Ascending aorta (tissue), 2 donors: ENCODE results near the gene GIMAP7. TPM values are rescaled to one million over a fixed set of nuclear protein-coding genes. Genes with fewer than 3 reads are reported as not detected.

Experiments used
- DNase-seq, 2 donors: peaks; one replicate each; pipeline ENCODE4 v3.0.0-alpha.2; 2019; ENCODE audit warnings: low spot score in 2 of 2
- H3K27ac ChIP-seq, 2 donors: fragments of 200-600 bp; sonication (generic); one replicate each; pipeline ENCODE4 v1.5.1; 2016 to 2017; ENCODE audit warnings: mild to moderate bottlenecking in 1 of 2
- H3K27me3 ChIP-seq: fragments of 200-600 bp; sonication (generic); one replicate; pipeline ENCODE4 v1.5.1; 2017
- H3K36me3 ChIP-seq, 2 donors: fragments of 200-600 bp; sonication (generic); one replicate each; pipeline ENCODE4 v1.5.1; 2016
- H3K4me1 ChIP-seq, 2 donors: fragments of 200-600 bp; sonication (generic); one replicate each; pipeline ENCODE4 v1.5.1; 2016 to 2017; ENCODE audit warnings: mild to moderate bottlenecking in 1 of 2
- H3K4me3 ChIP-seq, 2 donors: fragments of 200-600 bp; sonication (generic); one replicate each; pipeline ENCODE4 v1.5.1; 2016 to 2017; ENCODE audit warnings: mild to moderate bottlenecking in 1 of 2
- H3K9me3 ChIP-seq, 2 donors: fragments of 200-600 bp; sonication (generic); one replicate each; pipeline ENCODE4 v1.5.1; 2016
- intact Hi-C: fragments of 100-400 bp; cut with DNase I; formaldehyde crosslinking; loops from one replicate; pipeline ENCODE4 v1.15.1; 2023
- total RNA-seq: library from RNA; depleted of rRNA; stranded (reverse); fragments of >200 nt; gene quantifications from one replicate; pipeline ENCODE4 v1.1.0, GENCODE V29; 2016
- TF ChIP-seq, protein P1 (sequence below), 3 experiments: fragments of 200-600 bp in 2 of 3; fragments of 450-650 bp in 1 of 3; sonication (generic) in 2 of 3; IDR thresholded peaks; one replicate each; pipeline ENCODE4 v1.5.1; 2016 to 2019; ENCODE audit warnings: antibody characterized with exemption in 3 of 3, mild to moderate bottlenecking in 1 of 3, moderate library complexity in 1 of 3

Gene GIMAP7
- total RNA-seq, 1 donor from 2014 or later: 9.4 TPM

DNA sequence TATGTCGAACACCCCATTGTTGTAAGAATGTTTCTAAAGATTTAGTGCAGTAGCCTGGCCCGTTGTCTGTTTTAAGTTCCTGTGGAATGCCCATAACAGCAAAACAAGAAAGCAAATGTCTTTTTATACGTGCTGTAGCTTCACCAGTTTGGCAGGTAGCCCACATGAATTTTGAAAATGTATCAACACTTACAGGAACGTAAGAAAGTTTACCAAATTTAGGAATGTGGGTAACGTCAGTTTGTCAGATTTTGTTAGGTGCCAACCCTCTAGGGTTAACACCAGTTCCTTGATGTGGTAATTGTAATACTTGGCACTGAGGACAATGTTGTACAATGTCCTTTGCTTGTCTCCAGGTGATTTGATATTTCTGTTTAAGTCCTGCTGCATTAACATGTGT, 49.3 kb downstream of the GIMAP7 start:
- no peaks in the 10 kb centered on the region for H3K36me3 ChIP-seq

DNA sequence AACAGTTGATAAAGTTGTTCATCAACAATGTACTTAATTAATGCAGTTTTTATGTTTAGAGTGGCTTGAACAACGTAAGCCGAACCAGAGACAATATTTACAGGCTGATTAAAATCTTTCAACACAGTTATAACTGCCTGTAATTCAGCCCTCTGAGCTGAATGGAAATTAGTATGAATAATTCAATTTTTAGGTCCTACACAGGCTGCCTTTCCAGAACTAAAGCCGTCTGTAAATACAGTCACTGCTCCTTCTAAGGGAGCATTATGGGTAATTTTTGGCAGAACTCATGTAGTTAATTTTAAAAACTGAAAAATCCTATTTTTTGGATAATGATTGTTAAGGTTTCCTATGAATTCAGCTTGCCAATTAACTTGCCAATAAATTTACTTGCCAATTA, 49.9 kb downstream of the GIMAP7 start:
- no peak overlapping the region for H3K27ac ChIP-seq
- DNase-seq: no peak
- no peaks in the 10 kb centered on the region for H3K27me3 ChIP-seq
- intact Hi-C loops: no loop called here
- no peaks in the 10 kb centered on the region for H3K36me3 ChIP-seq
- TF ChIP-seq, protein P1, sequence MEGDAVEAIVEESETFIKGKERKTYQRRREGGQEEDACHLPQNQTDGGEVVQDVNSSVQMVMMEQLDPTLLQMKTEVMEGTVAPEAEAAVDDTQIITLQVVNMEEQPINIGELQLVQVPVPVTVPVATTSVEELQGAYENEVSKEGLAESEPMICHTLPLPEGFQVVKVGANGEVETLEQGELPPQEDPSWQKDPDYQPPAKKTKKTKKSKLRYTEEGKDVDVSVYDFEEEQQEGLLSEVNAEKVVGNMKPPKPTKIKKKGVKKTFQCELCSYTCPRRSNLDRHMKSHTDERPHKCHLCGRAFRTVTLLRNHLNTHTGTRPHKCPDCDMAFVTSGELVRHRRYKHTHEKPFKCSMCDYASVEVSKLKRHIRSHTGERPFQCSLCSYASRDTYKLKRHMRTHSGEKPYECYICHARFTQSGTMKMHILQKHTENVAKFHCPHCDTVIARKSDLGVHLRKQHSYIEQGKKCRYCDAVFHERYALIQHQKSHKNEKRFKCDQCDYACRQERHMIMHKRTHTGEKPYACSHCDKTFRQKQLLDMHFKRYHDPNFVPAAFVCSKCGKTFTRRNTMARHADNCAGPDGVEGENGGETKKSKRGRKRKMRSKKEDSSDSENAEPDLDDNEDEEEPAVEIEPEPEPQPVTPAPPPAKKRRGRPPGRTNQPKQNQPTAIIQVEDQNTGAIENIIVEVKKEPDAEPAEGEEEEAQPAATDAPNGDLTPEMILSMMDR (IDR thresholded peaks at IDR 0.05): no peak
- H3K9me3 ChIP-seq: no peaks in the 10 kb centered on the region
- no peaks in the 10 kb centered on the region for H3K4me1 ChIP-seq
- H3K4me3 ChIP-seq: no peak overlapping the region

More for the DNA sequence above, 49.3 kb downstream of the GIMAP7 start:
- Histone ChIP-seq H3K4me3 (no peak overlapping the region), H3K27me3 (no peaks in the 10 kb centered on the region), H3K4me1 (no peaks in the 10 kb centered on the region), H3K9me3 (no peaks in the 10 kb centered on the region), H3K27ac (no peak overlapping the region)
- DNase-seq: no peak
- TF ChIP-seq, protein P1 (IDR thresholded peaks at IDR 0.05): no peak
- intact Hi-C loops: no loop called here

DNA sequence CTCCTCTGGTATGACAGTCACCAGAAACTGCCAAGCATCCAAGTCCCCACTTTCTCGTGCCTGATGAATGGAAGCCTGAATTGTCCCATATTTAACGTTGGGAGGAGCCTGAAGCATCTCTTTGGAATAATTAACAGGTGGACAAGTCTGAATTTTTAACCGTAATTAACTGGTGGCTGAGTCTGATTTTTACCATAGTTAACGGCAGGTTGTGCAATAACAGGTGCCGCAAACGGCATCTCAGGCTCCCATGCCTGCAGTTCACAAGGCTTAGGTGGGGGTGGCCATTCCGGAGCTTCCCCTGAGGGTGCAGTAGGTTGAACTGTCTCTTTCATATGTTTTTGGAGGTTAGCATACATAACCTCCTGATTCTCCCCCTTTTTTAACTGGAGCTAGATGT, 50.6 kb downstream of the GIMAP7 start:
- H3K9me3 ChIP-seq: no peaks in the 10 kb centered on the region
- no peaks in the 10 kb centered on the region for H3K27me3 ChIP-seq
- H3K36me3 ChIP-seq: no peaks in the 10 kb centered on the region
- no peak for DNase-seq
- H3K4me3 ChIP-seq: no peak overlapping the region
- H3K4me1 ChIP-seq: no peaks in the 10 kb centered on the region
- TF ChIP-seq, protein P1 (IDR thresholded peaks at IDR 0.05): no peak
- no peak overlapping the region for H3K27ac ChIP-seq
- intact Hi-C loops: no loop called here

DNA sequence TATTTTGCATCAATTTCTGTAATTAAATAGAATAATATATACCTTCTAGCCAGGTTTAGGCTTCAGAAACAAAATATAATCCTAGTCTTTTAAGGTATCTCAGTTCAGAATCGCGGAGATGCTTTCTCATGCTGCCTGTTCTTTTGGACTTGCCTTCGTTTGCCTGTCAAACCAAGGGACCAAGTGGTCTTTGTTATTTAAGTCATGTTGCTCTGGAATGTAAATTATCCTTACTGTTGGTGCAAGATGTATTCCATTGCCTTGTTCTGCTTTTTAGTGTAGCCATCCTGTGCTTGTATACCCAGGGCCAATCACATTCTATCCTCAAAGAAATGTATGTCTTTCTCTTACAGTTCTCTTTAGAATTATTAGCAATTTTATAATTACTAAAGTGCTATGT, 51.5 kb downstream of the GIMAP7 start:
- no peaks in the 10 kb centered on the region for H3K27me3 ChIP-seq
- H3K4me3 ChIP-seq: no peak overlapping the region
- no peaks in the 10 kb centered on the region for H3K9me3 ChIP-seq
- H3K36me3 ChIP-seq: no peaks in the 10 kb centered on the region
- TF ChIP-seq, protein P1 (IDR thresholded peaks at IDR 0.05): no peak
- H3K4me1 ChIP-seq: no peaks in the 10 kb centered on the region
- intact Hi-C loops: no loop called here
- H3K27ac ChIP-seq: no peak overlapping the region
- no peak for DNase-seq

DNA sequence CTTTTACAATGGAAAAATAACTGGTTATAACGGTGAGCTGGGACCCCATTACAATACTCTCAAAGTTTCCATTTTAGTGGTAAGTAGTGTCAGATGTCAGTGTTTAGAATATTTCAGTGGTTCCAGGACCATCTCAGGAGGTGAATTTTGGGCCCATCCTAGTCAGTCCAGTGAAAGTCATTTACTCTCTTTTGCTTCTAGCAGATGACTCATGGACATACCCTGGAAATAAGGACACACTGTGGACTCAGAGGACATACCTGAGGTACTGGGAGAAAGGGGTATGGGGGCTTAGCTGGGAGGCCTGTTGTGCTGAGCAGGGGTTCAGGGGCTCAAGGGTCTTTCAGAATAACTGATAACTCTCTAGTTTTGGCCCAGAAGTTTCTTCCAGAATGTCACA, 51.9 kb downstream of the GIMAP7 start:
- Histone ChIP-seq H3K27me3 (no peaks in the 10 kb centered on the region), H3K4me1 (no peaks in the 10 kb centered on the region), H3K4me3 (no peak overlapping the region), H3K9me3 (no peaks in the 10 kb centered on the region), H3K36me3 (peaks cover 0 to under 1% of the 10 kb centered on the region in 2 donors), H3K27ac (no peak overlapping the region)
- TF ChIP-seq, protein P1 (IDR thresholded peaks at IDR 0.05): no peak
- no peak for DNase-seq
- intact Hi-C loops: no loop called here

DNA sequence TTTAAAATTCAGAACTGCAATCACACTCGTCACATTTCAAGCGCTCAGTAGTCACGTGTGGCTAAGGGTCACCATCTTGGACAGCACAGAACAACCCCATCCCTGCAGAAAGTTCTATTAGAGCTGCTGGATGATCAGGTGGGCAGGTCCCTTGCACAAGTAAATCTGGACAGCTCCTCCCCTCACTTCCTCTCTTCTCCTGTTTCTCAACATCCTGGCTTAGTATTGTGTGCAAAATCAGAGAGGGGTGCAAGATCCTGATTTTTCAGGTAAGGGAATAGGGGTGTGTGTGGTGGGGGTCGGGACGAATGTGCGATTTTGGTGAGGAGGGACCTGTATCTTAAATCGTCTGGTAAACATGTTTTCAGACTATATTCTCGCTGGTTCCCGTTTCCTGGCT, 52.5 kb downstream of the GIMAP7 start, which contains the start of gene GIMAP4:
Gene GIMAP4 (plus strand): TSS at position 222 of the 400 bp plus-strand sequence. CDS start 2,512 bp downstream, outside the sequence.
- Histone ChIP-seq H3K4me1 (no peaks in the 10 kb centered on the region), H3K9me3 (no peaks in the 10 kb centered on the region), H3K36me3 (peaks cover 0 to 6% of the 10 kb centered on the region in 2 donors), H3K4me3 (peak within 1 kb of the TSS; percentile 27 to 37), H3K27me3 (no peaks in the 10 kb centered on the region), H3K27ac (no peak within 1 kb of the TSS)
- DNase-seq: no peak
- intact Hi-C loops: no loop called here
- TF ChIP-seq, protein P1 (IDR thresholded peaks at IDR 0.05): no peak
